Uterus (tissue), 2 donors: ENCODE measurements around the gene SECTM1.

ENCODE experiments used
- CTCF ChIP-seq, 4 experiments: fragments of 200-600 bp in 2 of 4; fragments of 450-650 bp in 2 of 4; sonication (generic) in 2 of 4; IDR thresholded peaks; one replicate each; pipeline ENCODE4 v1.5.1; 2016 to 2019; ENCODE audit warnings: antibody characterized with exemption in 4 of 4, mild to moderate bottlenecking in 2 of 4, moderate library complexity in 1 of 4
- POLR2A ChIP-seq, 2 donors: fragments of 450-650 bp; IDR thresholded peaks; one replicate each; pipeline ENCODE4 v1.6.1; 2016; ENCODE audit warnings: antibody characterized with exemption in 2 of 2, mild to moderate bottlenecking in 1 of 2, moderate library complexity in 1 of 2

GRCh38 chr17:82334622-82335394 lies 1.2 kb upstream of the SECTM1 start:
- TF ChIP-seq CTCF (IDR thresholded peaks at IDR 0.05) = no peak
- TF ChIP-seq POLR2A (IDR thresholded peaks at IDR 0.05) = no peak
